ENCODE results near the gene ZNF672.

ZNF672 gene

GRCh38 chr1:248804771-248805681, 33.0 kb upstream of the ZNF672 start:
- no peak overlapping the region for H3K9ac ChIP-seq (ENCODE audit: low read length)
- peaks cover 20% of the 10 kb centered on the region for H3K4me1 ChIP-seq (ENCODE audit: control insufficient read depth, insufficient read depth, low read length)
- H3K4me3 ChIP-seq (ENCODE audit: low read length): no peak overlapping the region
- H3K9me3 ChIP-seq (ENCODE audit: control insufficient read depth, low read length): no peaks in the 10 kb centered on the region
- no peaks in the 10 kb centered on the region for H3K36me3 ChIP-seq (ENCODE audit: control insufficient read depth, insufficient read depth, low read length)
- peaks cover 4% of the 10 kb centered on the region for H3K27me3 ChIP-seq (ENCODE audit: control insufficient read depth, insufficient read depth, low read length)

GRCh38 chr1:248805876-248806275, 32.1 kb upstream of the ZNF672 start:
- Histone ChIP-seq H3K4me3 (ENCODE audit: low read length) (no peak overlapping the region), H3K4me1 (ENCODE audit: control insufficient read depth, insufficient read depth, low read length) (peaks cover 26% of the 10 kb centered on the region), H3K27me3 (ENCODE audit: control insufficient read depth, insufficient read depth, low read length) (peaks cover 4% of the 10 kb centered on the region), H3K9ac (ENCODE audit: low read length) (no peak overlapping the region), H3K36me3 (ENCODE audit: control insufficient read depth, insufficient read depth, low read length) (no peaks in the 10 kb centered on the region), H3K9me3 (ENCODE audit: control insufficient read depth, low read length) (no peaks in the 10 kb centered on the region)

- H3K4me3 ChIP-seq (ENCODE audit: low read length): no peak overlapping the region
- no peaks in the 10 kb centered on the region for H3K36me3 ChIP-seq (ENCODE audit: control insufficient read depth, insufficient read depth, low read length)
- H3K9me3 ChIP-seq (ENCODE audit: control insufficient read depth, low read length): no peaks in the 10 kb centered on the region
- peaks cover 3% of the 10 kb centered on the region for H3K27me3 ChIP-seq (ENCODE audit: control insufficient read depth, insufficient read depth, low read length)
- no peak overlapping the region for H3K9ac ChIP-seq (ENCODE audit: low read length)
- peaks cover 29% of the 10 kb centered on the region for H3K4me1 ChIP-seq (ENCODE audit: control insufficient read depth, insufficient read depth, low read length)
Observed at GRCh38 chr1:248807067-248807737, 30.8 kb upstream of the ZNF672 start.

- H3K4me1 ChIP-seq (ENCODE audit: control insufficient read depth, insufficient read depth, low read length): peaks cover 29% of the 10 kb centered on the region
- H3K9ac ChIP-seq (ENCODE audit: low read length): no peak overlapping the region
- H3K27me3 ChIP-seq (ENCODE audit: control insufficient read depth, insufficient read depth, low read length): no peaks in the 10 kb centered on the region
- no peaks in the 10 kb centered on the region for H3K9me3 ChIP-seq (ENCODE audit: control insufficient read depth, low read length)
- H3K4me3 ChIP-seq (ENCODE audit: low read length): no peak overlapping the region
- peaks cover 4% of the 10 kb centered on the region for H3K36me3 ChIP-seq (ENCODE audit: control insufficient read depth, insufficient read depth, low read length)
Observed at GRCh38 chr1:248808876-248809275, 29.1 kb upstream of the ZNF672 start.

GRCh38 chr1:248810000-248810726, 27.9 kb upstream of the ZNF672 start:
- Histone ChIP-seq H3K36me3 (ENCODE audit: control insufficient read depth, insufficient read depth, low read length) (peaks cover 8% of the 10 kb centered on the region), H3K9me3 (ENCODE audit: control insufficient read depth, low read length) (no peaks in the 10 kb centered on the region), H3K9ac (ENCODE audit: low read length) (no peak overlapping the region), H3K4me1 (ENCODE audit: control insufficient read depth, insufficient read depth, low read length) (peaks cover 24% of the 10 kb centered on the region), H3K27me3 (ENCODE audit: control insufficient read depth, insufficient read depth, low read length) (no peaks in the 10 kb centered on the region), H3K4me3 (ENCODE audit: low read length) (no peak overlapping the region)

- Histone ChIP-seq H3K36me3 (ENCODE audit: control insufficient read depth, insufficient read depth, low read length) (peaks cover 8% of the 10 kb centered on the region), H3K27me3 (ENCODE audit: control insufficient read depth, insufficient read depth, low read length) (no peaks in the 10 kb centered on the region), H3K4me3 (ENCODE audit: low read length) (no peak overlapping the region), H3K9me3 (ENCODE audit: control insufficient read depth, low read length) (no peaks in the 10 kb centered on the region), H3K9ac (ENCODE audit: low read length) (no peak overlapping the region), H3K4me1 (ENCODE audit: control insufficient read depth, insufficient read depth, low read length) (peaks cover 16% of the 10 kb centered on the region)
Observed at GRCh38 chr1:248810727-248811513, 27.1 kb upstream of the ZNF672 start.

GRCh38 chr1:248811514-248812490, 26.2 kb upstream of the ZNF672 start:
- Histone ChIP-seq H3K27me3 (ENCODE audit: control insufficient read depth, insufficient read depth, low read length) (no peaks in the 10 kb centered on the region), H3K9me3 (ENCODE audit: control insufficient read depth, low read length) (no peaks in the 10 kb centered on the region), H3K4me3 (ENCODE audit: low read length) (no peak overlapping the region), H3K36me3 (ENCODE audit: control insufficient read depth, insufficient read depth, low read length) (peaks cover 8% of the 10 kb centered on the region), H3K4me1 (ENCODE audit: control insufficient read depth, insufficient read depth, low read length) (peaks cover 12% of the 10 kb centered on the region), H3K9ac (ENCODE audit: low read length) (no peak overlapping the region)

GRCh38 chr1:248812736-248813425, 25.1 kb upstream of the ZNF672 start:
- H3K36me3 ChIP-seq (ENCODE audit: control insufficient read depth, insufficient read depth, low read length): peaks cover 8% of the 10 kb centered on the region
- peaks cover 9% of the 10 kb centered on the region for H3K4me1 ChIP-seq (ENCODE audit: control insufficient read depth, insufficient read depth, low read length)

GRCh38 chr1:248813546-248813945, 24.5 kb upstream of the ZNF672 start:
- H3K4me1 ChIP-seq (ENCODE audit: control insufficient read depth, insufficient read depth, low read length): peaks cover 9% of the 10 kb centered on the region
- no peak overlapping the region for H3K9ac ChIP-seq (ENCODE audit: low read length)
- no peaks in the 10 kb centered on the region for H3K27me3 ChIP-seq (ENCODE audit: control insufficient read depth, insufficient read depth, low read length)
- no peak overlapping the region for H3K4me3 ChIP-seq (ENCODE audit: low read length)
- H3K9me3 ChIP-seq (ENCODE audit: control insufficient read depth, low read length): no peaks in the 10 kb centered on the region
- H3K36me3 ChIP-seq (ENCODE audit: control insufficient read depth, insufficient read depth, low read length): peaks cover 8% of the 10 kb centered on the region

More at GRCh38 chr1:248812736-248813425, 25.1 kb upstream of the ZNF672 start:
- H3K9me3 ChIP-seq (ENCODE audit: control insufficient read depth, low read length): no peaks in the 10 kb centered on the region
- no peak overlapping the region for H3K9ac ChIP-seq (ENCODE audit: low read length)
- H3K4me3 ChIP-seq (ENCODE audit: low read length): no peak overlapping the region
- H3K27me3 ChIP-seq (ENCODE audit: control insufficient read depth, insufficient read depth, low read length): no peaks in the 10 kb centered on the region

GRCh38 chr1:248814351-248814750, 23.7 kb upstream of the ZNF672 start:
- peaks cover 8% of the 10 kb centered on the region for H3K36me3 ChIP-seq (ENCODE audit: control insufficient read depth, insufficient read depth, low read length)
- no peaks in the 10 kb centered on the region for H3K9me3 ChIP-seq (ENCODE audit: control insufficient read depth, low read length)
- no peaks in the 10 kb centered on the region for H3K27me3 ChIP-seq (ENCODE audit: control insufficient read depth, insufficient read depth, low read length)
- peaks cover 9% of the 10 kb centered on the region for H3K4me1 ChIP-seq (ENCODE audit: control insufficient read depth, insufficient read depth, low read length)
- H3K9ac ChIP-seq (ENCODE audit: low read length): no peak overlapping the region
- no peak overlapping the region for H3K4me3 ChIP-seq (ENCODE audit: low read length)

Data from mucosa of stomach (tissue), 1 donor.